Hematopoietic multipotent progenitor cell treated with erythropoietin and hydrocortisone succinate and interleukin-3 and kit ligand, for 17 days (in vitro differentiated cells): Measurements from ENCODE around the gene LRIT1.

Experiments
- DNase-seq: peaks from one replicate; pipeline ENCODE4 v3.0.0-alpha.2; 2015; ENCODE audit warnings: low spot score

The LRIT1 gene

GRCh38 chr10:84254552-84255478 lies 13.5 kb upstream of the LRIT1 start:
- DNase-seq, result no peak

- no peak for DNase-seq
Measured at GRCh38 chr10:84248794-84249193, 7.4 kb upstream of the LRIT1 start.

- DNase-seq, result no peak
Measured at GRCh38 chr10:84247496-84247895, 6.2 kb upstream of the LRIT1 start.

- DNase-seq, result no peak
Measured at GRCh38 chr10:84244651-84245270, 3.4 kb upstream of the LRIT1 start, which contains the start of gene RGR. RGR (plus strand) TSS chr10:84245053; CDS start chr10:84245091, 38 bp downstream.

GRCh38 chr10:84243759-84244158 lies 2.4 kb upstream of the LRIT1 start:
- no peak for DNase-seq

- DNase-seq, result no peak
Measured at GRCh38 chr10:84238909-84239308, 2.4 kb downstream of the LRIT1 start.

- no peak for DNase-seq
Measured at GRCh38 chr10:84237199-84238051, 3.9 kb downstream of the LRIT1 start.

- DNase-seq, result no peak
Measured at GRCh38 chr10:84236807-84237198, 4.5 kb downstream of the LRIT1 start.

- DNase-seq, result no peak
Measured at GRCh38 chr10:84235096-84235495, 6.2 kb downstream of the LRIT1 start.

- no peak for DNase-seq
Measured at GRCh38 chr10:84234479-84234878, 6.9 kb downstream of the LRIT1 start.

- no peak for DNase-seq
Measured at GRCh38 chr10:84233940-84234339, 7.4 kb downstream of the LRIT1 start.

GRCh38 chr10:84232376-84232775 lies 9.0 kb downstream of the LRIT1 start:
- no peak for DNase-seq

- DNase-seq, result no peak
Measured at GRCh38 chr10:84230359-84230758, 11.0 kb downstream of the LRIT1 start.

GRCh38 chr10:84227810-84228209 lies 13.5 kb downstream of the LRIT1 start:
- DNase-seq, result no peak

- DNase-seq, result no peak
Measured at GRCh38 chr10:84226616-84227015, 14.7 kb downstream of the LRIT1 start.

GRCh38 chr10:84225427-84226173 lies 15.7 kb downstream of the LRIT1 start, which contains the start of gene LRIT2:
LRIT2 (minus strand) TSS chr10:84225544; CDS start chr10:84225520, 24 bp downstream.
- DNase-seq, result no peak

- DNase-seq, result no peak
Measured at GRCh38 chr10:84224411-84225028, 16.8 kb downstream of the LRIT1 start.

GRCh38 chr10:84221916-84222315 lies 19.4 kb downstream of the LRIT1 start:
- DNase-seq, result no peak

GRCh38 chr10:84217746-84218145 lies 23.6 kb downstream of the LRIT1 start:
- no peak for DNase-seq

- DNase-seq, result no peak
Measured at GRCh38 chr10:84216834-84217233, 24.5 kb downstream of the LRIT1 start.

GRCh38 chr10:84214612-84215235 lies 26.6 kb downstream of the LRIT1 start:
- peak; percentile 13 for DNase-seq
